HG03025 (cell line): Measurements from ENCODE around the gene COL8A1.
"Not testable (repeated sequence)": the region's sequence is repeated elsewhere in the genome, so short reads cannot be mapped to it uniquely, and the experiment has no call there.

Experiments used
- ATAC-seq: cut with Tn5 transposase; IDR thresholded peaks from one replicate; pipeline ENCODE4 v1.9.1; 2021; ENCODE audit warnings: mild to moderate bottlenecking, moderate library complexity; ENCODE audit not compliant: unreplicated experiment, low FRiP score

COL8A1 gene

GRCh38 chr3:99834211-99834957 is 196.0 kb downstream of the COL8A1 start:
- ATAC-seq: no peak

DNA sequence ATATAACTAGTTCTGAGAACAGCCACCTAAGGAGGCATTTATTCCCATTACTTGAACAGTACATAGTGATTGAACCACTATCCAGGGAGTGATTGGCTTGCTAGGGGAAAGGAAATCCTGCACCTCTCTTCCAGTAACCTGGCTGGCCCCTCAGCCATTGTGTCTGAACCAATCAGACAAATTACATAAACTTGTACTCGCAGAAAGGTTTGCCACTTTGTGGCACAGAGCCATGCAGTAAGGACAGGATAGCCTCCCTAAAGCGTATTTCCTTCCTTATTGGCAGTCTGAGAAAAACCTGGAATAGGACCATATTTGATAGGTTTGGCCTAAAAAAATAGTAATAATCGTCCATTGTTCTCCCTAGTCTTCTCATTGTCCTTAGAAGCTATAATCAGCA is 198.3 kb downstream of the COL8A1 start:
- ATAC-seq: no peak

GRCh38 chr3:99837715-99838114 is 199.3 kb downstream of the COL8A1 start:
- ATAC-seq: no peak

GRCh38 chr3:99838755-99839154 is 200.4 kb downstream of the COL8A1 start:
- ATAC-seq: no peak

GRCh38 chr3:99839613-99840012 is 201.2 kb downstream of the COL8A1 start:
- ATAC-seq: no peak

- ATAC-seq: not testable (repeated sequence)
Measured at GRCh38 chr3:99841949-99842348, 203.6 kb downstream of the COL8A1 start.

DNA sequence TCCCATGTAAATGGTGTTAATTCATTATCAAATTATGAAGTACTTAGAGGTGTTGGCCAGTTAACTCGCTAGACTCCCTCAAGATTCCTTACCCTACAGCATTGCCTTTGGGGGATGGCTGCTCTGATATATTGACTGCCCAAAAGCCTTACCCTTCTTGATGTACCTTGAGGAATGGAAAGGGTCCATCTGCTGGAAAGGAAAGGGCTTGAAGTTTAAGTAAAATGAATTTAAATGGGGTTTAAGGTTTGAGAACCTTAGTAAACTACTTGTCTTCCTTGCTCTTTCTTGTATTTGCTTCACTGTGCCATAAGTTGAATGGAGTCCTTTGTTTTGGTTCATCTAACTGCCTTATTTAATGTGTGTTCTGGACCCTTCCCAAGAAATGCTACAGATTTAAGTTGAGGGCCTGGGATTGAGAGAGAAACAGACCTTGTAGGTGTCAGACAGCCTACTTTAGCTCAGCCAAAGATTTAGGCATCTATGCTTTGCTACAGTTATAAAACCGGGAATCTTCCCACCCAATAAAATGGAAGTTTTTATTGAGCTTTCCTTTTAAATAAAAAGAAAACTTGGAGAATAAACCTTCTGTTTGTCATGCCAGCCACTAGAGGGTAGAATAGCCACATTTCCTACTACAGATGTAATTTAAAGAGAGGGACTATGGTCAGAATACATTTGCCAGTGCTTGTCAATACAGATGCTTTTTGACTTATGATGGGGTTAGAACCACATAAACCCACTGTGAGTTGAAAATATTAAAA is 204.6 kb downstream of the COL8A1 start:
- no peak for ATAC-seq

DNA sequence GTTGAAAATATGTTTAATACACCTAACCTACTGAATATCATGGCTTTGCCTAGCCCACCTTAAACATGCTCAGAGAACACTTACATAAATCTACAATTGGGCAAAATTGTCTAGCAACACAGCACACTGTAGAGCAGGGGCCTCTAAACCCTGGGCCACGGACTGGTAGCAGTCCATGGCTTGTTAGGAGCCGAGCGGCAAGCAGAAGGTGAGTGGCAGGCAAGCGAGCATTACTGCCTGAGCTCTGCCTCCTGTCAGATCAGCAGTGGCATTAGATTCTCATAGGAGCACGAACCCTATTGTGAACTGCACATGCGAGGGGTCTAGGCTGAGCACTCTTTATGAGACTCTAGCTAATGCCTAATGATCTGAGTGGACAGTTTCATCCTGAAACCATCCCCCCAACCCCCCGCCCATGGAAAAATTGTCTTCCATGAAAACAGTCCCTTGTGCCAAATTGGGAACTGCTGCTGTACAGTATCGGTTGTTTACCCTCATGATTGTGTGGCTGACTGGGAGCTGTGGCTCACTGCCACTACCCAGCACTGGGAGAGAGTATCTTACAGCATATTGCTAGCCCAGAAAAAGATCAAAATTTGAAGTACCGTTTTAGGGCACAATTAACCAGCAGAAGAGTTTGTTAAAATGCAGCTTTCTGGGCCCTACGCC is 205.3 kb downstream of the COL8A1 start:
- ATAC-seq: no peak

- no peak for ATAC-seq
Measured at GRCh38 chr3:99845331-99845730, 206.9 kb downstream of the COL8A1 start.

GRCh38 chr3:99845999-99846398 is 207.6 kb downstream of the COL8A1 start:
- no peak for ATAC-seq

- no peak for ATAC-seq
Measured at GRCh38 chr3:99846477-99847160, 208.2 kb downstream of the COL8A1 start.

DNA sequence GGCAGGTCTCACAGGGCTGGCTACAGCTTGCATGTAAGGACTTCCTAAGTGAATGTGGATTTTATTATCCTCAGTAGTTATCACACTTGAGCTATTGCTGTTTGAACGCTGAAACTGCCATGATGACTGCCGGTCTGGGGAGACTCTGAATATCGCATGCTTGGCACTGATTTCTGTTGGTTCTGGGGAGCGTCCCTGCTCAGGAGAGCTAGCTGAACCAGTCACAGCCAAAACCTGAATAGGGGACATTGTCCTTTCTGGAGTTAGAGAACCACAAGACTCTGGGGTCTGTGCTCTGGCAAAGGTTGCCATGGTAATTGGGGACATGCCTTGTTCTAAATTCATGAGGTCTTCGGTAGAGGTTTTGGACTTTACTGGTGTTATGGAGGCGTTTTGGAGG is 210.0 kb downstream of the COL8A1 start:
- ATAC-seq: no peak
